Measurements from ENCODE around the gene ZBTB1.

ZBTB1 gene

DNA sequence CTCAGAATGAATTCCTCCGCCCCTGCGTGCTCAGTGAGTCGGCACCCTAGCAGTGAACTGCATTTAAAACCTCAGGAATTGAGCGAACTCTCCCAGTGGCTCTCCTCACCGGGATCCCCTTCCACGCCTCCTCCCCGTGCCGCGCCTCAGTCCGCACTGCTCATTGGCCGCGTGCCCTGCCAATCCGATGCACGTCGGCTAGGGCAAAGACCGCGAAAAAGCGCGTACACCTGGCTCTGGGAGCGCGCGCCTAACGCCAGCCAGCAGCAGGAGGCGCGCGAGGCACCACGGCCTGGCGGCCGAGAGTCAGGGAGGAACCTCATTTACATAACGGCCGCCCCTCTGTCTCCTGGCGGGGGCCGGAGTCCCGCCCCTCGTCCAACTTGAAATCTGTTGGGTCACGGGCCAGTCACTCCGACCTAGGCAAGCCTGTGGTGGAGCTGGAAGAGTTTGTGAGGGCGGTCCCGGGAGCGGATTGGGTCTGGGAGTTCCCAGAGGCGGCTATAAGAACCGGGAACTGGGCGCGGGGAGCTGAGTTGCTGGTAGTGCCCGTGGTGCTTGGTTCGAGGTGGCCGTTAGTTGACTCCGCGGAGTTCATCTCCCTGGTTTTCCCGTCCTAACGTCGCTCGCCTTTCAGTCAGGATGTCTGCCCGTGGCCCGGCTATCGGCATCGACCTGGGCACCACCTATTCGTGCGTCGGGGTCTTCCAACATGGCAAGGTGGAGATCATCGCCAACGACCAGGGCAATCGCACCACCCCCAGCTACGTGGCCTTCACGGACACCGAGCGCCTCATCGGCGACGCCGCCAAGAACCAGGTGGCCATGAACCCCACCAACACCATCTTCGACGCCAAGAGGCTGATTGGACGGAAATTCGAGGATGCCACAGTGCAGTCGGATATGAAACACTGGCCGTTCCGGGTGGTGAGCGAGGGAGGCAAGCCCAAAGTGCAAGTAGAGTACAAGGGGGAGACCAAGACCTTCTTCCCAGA lies 35.9 kb downstream of the ZBTB1 start, which contains the start of gene HSPA2:
TSS of gene HSPA2 (plus strand) at position 534 of the 995 bp plus-strand sequence. CDS start at position 643, 109 bp downstream.
- peaks cover 13% of the 10 kb centered on the region for H3K9me3 ChIP-seq (ENCODE audit: severe bottlenecking)

DNA sequence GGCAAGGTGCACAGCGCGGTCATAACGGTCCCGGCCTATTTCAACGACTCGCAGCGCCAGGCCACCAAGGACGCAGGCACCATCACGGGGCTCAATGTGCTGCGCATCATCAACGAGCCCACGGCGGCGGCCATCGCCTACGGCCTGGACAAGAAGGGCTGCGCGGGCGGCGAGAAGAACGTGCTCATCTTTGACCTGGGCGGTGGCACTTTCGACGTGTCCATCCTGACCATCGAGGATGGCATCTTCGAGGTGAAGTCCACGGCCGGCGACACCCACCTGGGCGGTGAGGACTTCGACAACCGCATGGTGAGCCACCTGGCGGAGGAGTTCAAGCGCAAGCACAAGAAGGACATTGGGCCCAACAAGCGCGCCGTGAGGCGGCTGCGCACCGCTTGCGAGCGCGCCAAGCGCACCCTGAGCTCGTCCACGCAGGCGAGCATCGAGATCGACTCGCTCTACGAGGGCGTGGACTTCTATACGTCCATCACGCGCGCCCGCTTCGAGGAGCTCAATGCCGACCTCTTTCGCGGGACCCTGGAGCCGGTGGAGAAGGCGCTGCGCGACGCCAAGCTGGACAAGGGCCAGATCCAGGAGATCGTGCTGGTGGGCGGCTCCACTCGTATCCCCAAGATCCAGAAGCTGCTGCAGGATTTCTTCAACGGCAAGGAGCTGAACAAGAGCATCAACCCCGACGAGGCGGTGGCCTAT lies 36.8 kb downstream of the ZBTB1 start:
- Histone ChIP-seq H3K4me3 (ENCODE audit: low read depth, low read length) (no peak overlapping the region), H3K36me3 (no peaks in the 10 kb centered on the region), H3K9me3 (ENCODE audit: severe bottlenecking) (peaks cover 13% of the 10 kb centered on the region), H3K27me3 (ENCODE audit: insufficient read depth, low read depth, severe bottlenecking) (no peaks in the 10 kb centered on the region), H3K27ac (no peak overlapping the region)
- DNase-seq = no peak
- TF ChIP-seq CTCF (IDR thresholded peaks at IDR 0.05; ENCODE audit: low read depth, low read length) = no peak

More for the DNA sequence above, 35.9 kb downstream of the ZBTB1 start, which contains the start of gene HSPA2:
- H3K27me3 ChIP-seq (ENCODE audit: insufficient read depth, low read depth, severe bottlenecking) = no peaks in the 10 kb centered on the region
- DNase-seq = no peak
- H3K36me3 ChIP-seq = no peaks in the 10 kb centered on the region
- H3K4me3 ChIP-seq (ENCODE audit: low read depth, low read length) = no peak within 1 kb of the TSS
- no peak within 1 kb of the TSS for H3K27ac ChIP-seq
- no peak for TF ChIP-seq CTCF (IDR thresholded peaks at IDR 0.05; ENCODE audit: low read depth, low read length)

- Histone ChIP-seq H3K27me3 (ENCODE audit: insufficient read depth, low read depth, severe bottlenecking) (no peaks in the 10 kb centered on the region), H3K4me3 (ENCODE audit: low read depth, low read length) (no peak overlapping the region), H3K36me3 (no peaks in the 10 kb centered on the region), H3K9me3 (ENCODE audit: severe bottlenecking) (peaks cover 13% of the 10 kb centered on the region), H3K27ac (no peak overlapping the region)
- no peak for DNase-seq
- TF ChIP-seq CTCF (IDR thresholded peaks at IDR 0.05; ENCODE audit: low read depth, low read length) = no peak
Observed at GRCh38 chr14:64541972-64542835, 37.6 kb downstream of the ZBTB1 start.

- H3K36me3 ChIP-seq = no peaks in the 10 kb centered on the region
- H3K9me3 ChIP-seq (ENCODE audit: severe bottlenecking) = peaks cover 13% of the 10 kb centered on the region
- H3K27ac ChIP-seq = no peak overlapping the region
- TF ChIP-seq CTCF (IDR thresholded peaks at IDR 0.05; ENCODE audit: low read depth, low read length) = no peak
- no peak overlapping the region for H3K4me3 ChIP-seq (ENCODE audit: low read depth, low read length)
- no peaks in the 10 kb centered on the region for H3K27me3 ChIP-seq (ENCODE audit: insufficient read depth, low read depth, severe bottlenecking)
- DNase-seq = no peak
Observed at GRCh38 chr14:64542836-64543201, 38.2 kb downstream of the ZBTB1 start.

DNA sequence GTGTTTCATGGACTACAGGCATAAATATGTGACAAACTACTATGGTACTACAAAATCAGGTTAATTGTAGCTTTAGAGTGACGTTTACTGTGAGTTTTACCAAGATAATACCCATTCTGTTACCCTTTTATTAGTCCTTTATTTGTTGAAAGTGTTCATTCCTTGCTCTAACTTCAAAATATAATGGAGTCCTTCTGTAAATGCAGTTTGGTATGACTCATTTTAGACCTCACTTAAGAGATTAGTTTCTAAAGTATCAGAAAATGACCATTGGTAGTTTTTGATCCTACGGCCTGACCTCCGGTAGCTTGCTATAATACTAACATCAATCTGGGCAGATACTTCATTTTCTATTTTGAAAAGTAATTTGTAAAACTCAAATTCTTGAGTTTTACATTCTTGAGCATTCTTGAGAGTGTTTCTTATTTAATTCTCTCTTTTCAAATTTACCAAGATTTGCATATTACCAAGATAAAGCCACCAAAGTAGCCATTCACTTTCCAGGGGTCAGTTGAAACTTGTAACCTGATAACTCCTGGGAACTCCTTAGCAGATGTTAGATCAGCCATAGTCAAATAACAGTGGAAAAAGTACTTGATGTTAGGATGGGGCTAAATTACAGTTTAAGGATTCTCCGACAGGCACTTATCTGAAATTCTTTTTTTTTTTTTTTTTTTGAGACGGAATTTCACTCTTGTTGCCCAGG lies 40.2 kb downstream of the ZBTB1 start:
- Histone ChIP-seq H3K9me3 (ENCODE audit: severe bottlenecking) (peaks cover 13% of the 10 kb centered on the region), H3K4me3 (ENCODE audit: low read depth, low read length) (no peak overlapping the region), H3K27me3 (ENCODE audit: insufficient read depth, low read depth, severe bottlenecking) (no peaks in the 10 kb centered on the region), H3K36me3 (no peaks in the 10 kb centered on the region), H3K27ac (no peak overlapping the region)
- DNase-seq = no peak
- no peak for TF ChIP-seq CTCF (IDR thresholded peaks at IDR 0.05; ENCODE audit: low read depth, low read length)

All from WERI-Rb-1 (cell line).